IMR-90 (cell line): Measurements from ENCODE around the gene MRPL17. TPM values are rescaled to one million over a fixed set of nuclear protein-coding genes. Genes with fewer than 3 reads are reported as not detected.

ENCODE experiments used
- ATAC-seq: fragments of 200-7000 bp; cut with Tn5 transposase; 2 replicates; pipeline ENCODE4 v1.9.1; 2020; ENCODE audit warnings: low read depth, mild to moderate bottlenecking, moderate library complexity
- BruUV-seq: library from RNA; stranded (reverse); fragments of 400-500 nt; replicated peaks from 2 replicates; lab custom pipeline; 2021; lab: Mats Ljungman, UMichigan
- CTCF ChIA-PET: fragments of 300-600 bp; formaldehyde crosslinking; extraction: SDS; loops from one replicate; lab custom pipeline; 2021; ENCODE audit warnings: antibody characterized with exemption; lab: Yijun Ruan, JAX
- POLR2A ChIA-PET: fragments of 300-600 bp; sonication (Branson Sonifier 250); formaldehyde crosslinking; loops from one replicate; lab custom pipeline; 2022; ENCODE audit warnings: antibody characterized with exemption; ENCODE audit not compliant: unreplicated experiment; lab: Charles Lee
- DNase-seq: peaks from one replicate; pipeline ENCODE4 v3.0.0; 2013
- H2AFZ ChIP-seq: replicated peaks from 2 replicates; pipeline ENCODE3; 2013; ENCODE audit warnings: low read length, mild to moderate bottlenecking; ENCODE audit not compliant: poor library complexity
- H2AK5ac ChIP-seq: 2 replicates; pipeline ENCODE4 v1.6.1; 2013; ENCODE audit warnings: low read depth, low read length, inconsistent platforms
- H2AK9ac ChIP-seq: replicated peaks from 2 replicates; pipeline ENCODE3; 2013; ENCODE audit warnings: mild to moderate bottlenecking, low read depth, low read length, moderate library complexity; ENCODE audit not compliant: poor library complexity
- H2BK120ac ChIP-seq: 2 replicates; pipeline ENCODE4 v1.6.1; 2013; ENCODE audit warnings: low read depth, low read length, inconsistent platforms
- H2BK15ac ChIP-seq: 3 replicates; pipeline ENCODE4 v1.6.1; 2013; ENCODE audit warnings: low read depth, low read length, inconsistent platforms
- H2BK20ac ChIP-seq: 2 replicates; pipeline ENCODE4 v1.6.1; 2013; ENCODE audit warnings: low read depth, mild to moderate bottlenecking, inconsistent platforms, low read length, moderate library complexity
- H2BK5ac ChIP-seq: 2 replicates; pipeline ENCODE4 v1.6.1; 2013; ENCODE audit warnings: mild to moderate bottlenecking, low read depth, low read length, inconsistent platforms; ENCODE audit not compliant: poor library complexity, severe bottlenecking
- H3K14ac ChIP-seq: replicated peaks from 2 replicates; pipeline ENCODE4 v1.6.1; 2013; ENCODE audit warnings: low read depth, low read length, inconsistent platforms
- H3K18ac ChIP-seq: 2 replicates; pipeline ENCODE4 v1.6.1; 2013; ENCODE audit warnings: low read depth, low read length, control low read depth
- H3K23ac ChIP-seq: 2 replicates; pipeline ENCODE4 v1.6.1; 2013; ENCODE audit warnings: low read depth, low read length, inconsistent platforms
- H3K27ac ChIP-seq: 2 replicates; pipeline ENCODE4 v1.5.1; 2013; ENCODE audit warnings: mild to moderate bottlenecking, control low read depth, low read length; ENCODE audit not compliant: insufficient read depth
- H3K27me3 ChIP-seq: 2 replicates; pipeline ENCODE4 v1.6.1; 2013; ENCODE audit warnings: low read length; ENCODE audit not compliant: control insufficient read depth, insufficient read depth
- H3K36me3 ChIP-seq: 2 replicates; pipeline ENCODE4 v1.6.1; 2013; ENCODE audit warnings: low read length, mixed read lengths; ENCODE audit not compliant: control insufficient read depth, insufficient read depth
- H3K4ac ChIP-seq: 2 replicates; pipeline ENCODE4 v1.6.1; 2013; ENCODE audit warnings: low read depth, low read length, inconsistent platforms
- H3K4me1 ChIP-seq: 2 replicates; pipeline ENCODE4 v1.6.1; 2013; ENCODE audit warnings: low read length, mixed read lengths; ENCODE audit not compliant: control insufficient read depth, insufficient read depth
- H3K4me2 ChIP-seq: 2 replicates; pipeline ENCODE4 v1.6.1; 2013; ENCODE audit warnings: low read depth, mild to moderate bottlenecking, control low read depth, low read length, moderate library complexity
- H3K4me3 ChIP-seq: 2 replicates; pipeline ENCODE4 v1.5.1; 2013; ENCODE audit warnings: low read depth, mild to moderate bottlenecking, control low read depth, low read length, moderate library complexity; ENCODE audit not compliant: insufficient read depth
- H3K56ac ChIP-seq: 2 replicates; pipeline ENCODE4 v1.6.1; 2013; ENCODE audit warnings: low read length, inconsistent platforms; ENCODE audit not compliant: insufficient read depth; ENCODE audit errors: extremely low read depth
- H3K79me1 ChIP-seq, 2 experiments: 2 replicates each; pipeline ENCODE4 v1.6.1; 2013; ENCODE audit warnings: low read length in 2 of 2, inconsistent platforms in 1 of 2, low read depth in 1 of 2
- H3K9ac ChIP-seq: 2 replicates; pipeline ENCODE4 v1.6.1; 2013; ENCODE audit warnings: low read depth, low read length, control low read depth
- H3K9me1 ChIP-seq: 2 replicates; pipeline ENCODE4 v1.6.1; 2013; ENCODE audit warnings: low read length, inconsistent platforms; ENCODE audit not compliant: insufficient read depth
- H3K9me3 ChIP-seq: 2 replicates; pipeline ENCODE4 v1.6.1; 2013; ENCODE audit warnings: low read length; ENCODE audit not compliant: control insufficient read depth, insufficient read depth
- H4K20me1 ChIP-seq: 2 replicates; pipeline ENCODE4 v1.6.1; 2013; ENCODE audit warnings: low read length, inconsistent platforms; ENCODE audit not compliant: insufficient read depth
- H4K5ac ChIP-seq: 2 replicates; pipeline ENCODE4 v1.6.1; 2013; ENCODE audit warnings: mild to moderate bottlenecking, low read depth, low read length, control low read depth
- H4K8ac ChIP-seq, 2 experiments: 2 replicates each; pipeline ENCODE4 v1.6.1; 2013; ENCODE audit warnings: low read depth in 2 of 2, low read length in 2 of 2, control low read depth in 1 of 2, inconsistent platforms in 1 of 2
- H4K91ac ChIP-seq: 2 replicates; pipeline ENCODE4 v1.6.1; 2013; ENCODE audit warnings: low read depth, low read length, inconsistent platforms; ENCODE audit not compliant: insufficient read depth
- BHLHE40 ChIP-seq: fragments of 150-350 bp; IDR thresholded peaks from 2 replicates; pipeline ENCODE4 v1.6.1; 2016; ENCODE audit warnings: mild to moderate bottlenecking, low read depth, low read length
- CEBPB ChIP-seq: IDR thresholded peaks from 2 replicates; pipeline ENCODE4 v1.6.1; 2012; ENCODE audit warnings: low read depth, low read length, improper control_type of control experiment
- CHD1 ChIP-seq: IDR thresholded peaks from 2 replicates; pipeline ENCODE4 v1.6.1; 2012; ENCODE audit warnings: low read depth, low read length, improper control_type of control experiment
- CTCF ChIP-seq: conservative IDR thresholded peaks from 2 replicates; pipeline ENCODE4 v1.5.1; 2012; ENCODE audit warnings: mild to moderate bottlenecking, low read depth, low read length, improper control_type of control experiment
- ELK1 ChIP-seq: fragments of 150-350 bp; IDR thresholded peaks from 2 replicates; pipeline ENCODE4 v1.6.1; 2016; ENCODE audit warnings: low read depth, mild to moderate bottlenecking, low read length, moderate library complexity, borderline replicate concordance
- FOS ChIP-seq: fragments of 150-350 bp; IDR thresholded peaks from 2 replicates; pipeline ENCODE4 v1.6.1; 2016; ENCODE audit warnings: low read depth, low read length
- MAFK ChIP-seq: IDR thresholded peaks from 2 replicates; pipeline ENCODE4 v1.6.1; 2012; ENCODE audit warnings: low read depth, low read length, improper control_type of control experiment
- MAZ ChIP-seq: IDR thresholded peaks from 2 replicates; pipeline ENCODE4 v1.6.1; 2012; ENCODE audit warnings: low read depth, mild to moderate bottlenecking, low read length, improper control_type of control experiment, moderate library complexity, borderline replicate concordance
- MXI1 ChIP-seq: IDR thresholded peaks from 2 replicates; pipeline ENCODE4 v1.6.1; 2012; ENCODE audit warnings: low read depth, mild to moderate bottlenecking, low read length, moderate library complexity, borderline replicate concordance
- NFE2L2 ChIP-seq: fragments of 150-350 bp; IDR thresholded peaks from 2 replicates; pipeline ENCODE4 v1.6.1; 2016; ENCODE audit warnings: low read depth, mild to moderate bottlenecking, low read length
- POLR2A ChIP-seq: IDR thresholded peaks from 2 replicates; pipeline ENCODE4 v1.6.1; 2012; ENCODE audit warnings: mild to moderate bottlenecking, low read depth, low read length
- RAD21 ChIP-seq: IDR thresholded peaks from 2 replicates; pipeline ENCODE4 v1.6.1; 2012; ENCODE audit warnings: low read length, improper control_type of control experiment
- RCOR1 ChIP-seq: IDR thresholded peaks from 2 replicates; pipeline ENCODE4 v1.6.1; 2012; ENCODE audit warnings: mild to moderate bottlenecking, low read length, improper control_type of control experiment; ENCODE audit not compliant: insufficient replicate concordance
- RFX5 ChIP-seq: IDR thresholded peaks from 2 replicates; pipeline ENCODE4 v1.8.0; 2012; ENCODE audit warnings: low read depth, mild to moderate bottlenecking, low read length, moderate library complexity
- SMC3 ChIP-seq: fragments of 150-350 bp; IDR thresholded peaks from 2 replicates; pipeline ENCODE4 v1.6.1; 2016; ENCODE audit warnings: low read depth, mild to moderate bottlenecking, antibody characterized with exemption, low read length, moderate library complexity
- USF2 ChIP-seq: fragments of 150-350 bp; IDR thresholded peaks from 2 replicates; pipeline ENCODE4 v1.6.1; 2017; ENCODE audit warnings: mild to moderate bottlenecking, antibody characterized with exemption, low read length, low read depth
- WGBS, 2 experiments: methylation state at CpG; one replicate each; pipeline versions ENCODE4 v1.1.5 to v1.1.7; 2013; ENCODE audit warnings: missing lambda C conversion rate in 2 of 2; ENCODE audit not compliant: insufficient read length in 1 of 2; ENCODE audit errors: extremely low coverage in 2 of 2; 5-methylcytosine and 5-hydroxymethylcytosine counted together
- dilution Hi-C: fragments of 300-500 bp; cut with HindIII; formaldehyde crosslinking; loops from one replicate; pipeline ENCODE4 v1.14.3; 2018; ENCODE audit warnings: low sequenced_read_pairs; ENCODE audit not compliant: unreplicated experiment
- in situ Hi-C: fragments of 300-500 bp; cut with MboI; formaldehyde crosslinking; loops from 3 replicates; pipeline ENCODE4 v1.14.3; 2019; ENCODE audit warnings: low sequenced_read_pairs, inconsistent platforms, mixed read lengths
- intact Hi-C: fragments of 100-400 bp; cut with micrococcal nuclease; formaldehyde crosslinking; loops from 2 replicates; pipeline ENCODE4 v1.10.0; 2022
- polyA plus RNA-seq, 3 experiments: library from polyadenylated mRNA; depleted of rRNA; stranded (reverse); fragments of >200 nt; gene quantifications; 2 replicates each; pipeline ENCODE4 v1.2.3, GENCODE V29; 2012; ENCODE audit warnings: low replicate concordance in 1 of 3
- total RNA-seq: library from RNA; depleted of rRNA; stranded (reverse); fragments of >200 nt; gene quantifications from 2 replicates; pipeline ENCODE4 v1.2.3, GENCODE V29; 2012

The MRPL17 gene
- total and polyA plus RNA-seq, 2 of the 4 experiments (the other 2 are of a cell fraction), result 70.3 to 85.2 TPM

- Histone ChIP-seq H3K4me1 (no peaks in the 10 kb centered on the region), H3K9me3 (no peaks in the 10 kb centered on the region), H3K4me3 (no peak overlapping the region), H4K20me1 (no peaks in the 10 kb centered on the region), H2BK120ac (no peak overlapping the region), H3K4me2 (no peak overlapping the region), H3K36me3 (no peaks in the 10 kb centered on the region), H3K14ac (no peak overlapping the region), H3K9ac (no peak overlapping the region), H3K27me3 (no peaks in the 10 kb centered on the region), H2BK20ac (no peak overlapping the region), H3K23ac (no peak overlapping the region), H4K8ac (no peak overlapping the region), H2BK15ac (no peak overlapping the region), H2AK9ac (no peak overlapping the region), H3K4ac (no peak overlapping the region), H4K5ac (no peak overlapping the region), H2AFZ (no peak overlapping the region), H3K27ac (no peak overlapping the region), H3K9me1 (no peaks in the 10 kb centered on the region), H2AK5ac (no peak overlapping the region), H4K91ac (no peak overlapping the region), H3K79me1 (0 out of 4 replicates have a peak, but pooled peaks cover 0 to 3% of the 10 kb centered on the region in 2 experiments), H3K18ac (no peak overlapping the region), H2BK5ac (no peak overlapping the region), H3K56ac (no peak overlapping the region)
- no CpG with 5 or more reads among the region's 1 CpG for WGBS, 2 experiments
- BruUV-seq, result no TSS peak
- intact Hi-C loops, result no loop called here
- in situ Hi-C loops, result no loop called here
- DNase-seq, result no peak
- TF ChIP-seq CHD1, result no peak
- no peak for TF ChIP-seq CTCF
- no peak for TF ChIP-seq MXI1
- TF ChIP-seq BHLHE40, result no peak
- no peak for TF ChIP-seq CEBPB
- TF ChIP-seq USF2, result no peak
- no peak for TF ChIP-seq NFE2L2
- no peak for TF ChIP-seq RAD21
- TF ChIP-seq ELK1, result no peak
- no peak for TF ChIP-seq RCOR1
- TF ChIP-seq RFX5, result no peak
- TF ChIP-seq MAZ, result no peak
- no peak for TF ChIP-seq SMC3
- no peak for TF ChIP-seq POLR2A
- TF ChIP-seq FOS, result no peak
- no peak for TF ChIP-seq MAFK
- POLR2A ChIA-PET, result no interaction called here
- dilution Hi-C loops, result no loop called here
- ATAC-seq, result no peak
- CTCF ChIA-PET, result interaction anchor here (1.2 to 1.4 kb wide), 3 partner anchors 9 to 143 kb away, joined by 3 read pairs; no protein-coding TSS in a partner anchor
Measured at GRCh38 chr11:6674219-6674597, 8.9 kb downstream of the MRPL17 start.
